Muscle of arm (tissue), 12 donors: ENCODE data around the gene NELFB. TPM values are rescaled to one million over a fixed set of nuclear protein-coding genes. Genes with fewer than 3 reads are reported as not detected.

Experiments used
- DNase-seq: peaks from one replicate; pipeline ENCODE4 v3.0.0-alpha.2; 2013
- polyA plus RNA-seq, 12 donors: library from polyadenylated mRNA; unstranded; fragments of 120-200 nt; gene quantifications; one replicate each; pipeline ENCODE4 v1.2.1, GENCODE V29; 2013; ENCODE audit not compliant: insufficient read length in 12 of 12

The NELFB gene
- polyA plus RNA-seq, 12 donors = 31.1 to 52.0 (median 39.2) TPM; not detected in 1

DNA sequence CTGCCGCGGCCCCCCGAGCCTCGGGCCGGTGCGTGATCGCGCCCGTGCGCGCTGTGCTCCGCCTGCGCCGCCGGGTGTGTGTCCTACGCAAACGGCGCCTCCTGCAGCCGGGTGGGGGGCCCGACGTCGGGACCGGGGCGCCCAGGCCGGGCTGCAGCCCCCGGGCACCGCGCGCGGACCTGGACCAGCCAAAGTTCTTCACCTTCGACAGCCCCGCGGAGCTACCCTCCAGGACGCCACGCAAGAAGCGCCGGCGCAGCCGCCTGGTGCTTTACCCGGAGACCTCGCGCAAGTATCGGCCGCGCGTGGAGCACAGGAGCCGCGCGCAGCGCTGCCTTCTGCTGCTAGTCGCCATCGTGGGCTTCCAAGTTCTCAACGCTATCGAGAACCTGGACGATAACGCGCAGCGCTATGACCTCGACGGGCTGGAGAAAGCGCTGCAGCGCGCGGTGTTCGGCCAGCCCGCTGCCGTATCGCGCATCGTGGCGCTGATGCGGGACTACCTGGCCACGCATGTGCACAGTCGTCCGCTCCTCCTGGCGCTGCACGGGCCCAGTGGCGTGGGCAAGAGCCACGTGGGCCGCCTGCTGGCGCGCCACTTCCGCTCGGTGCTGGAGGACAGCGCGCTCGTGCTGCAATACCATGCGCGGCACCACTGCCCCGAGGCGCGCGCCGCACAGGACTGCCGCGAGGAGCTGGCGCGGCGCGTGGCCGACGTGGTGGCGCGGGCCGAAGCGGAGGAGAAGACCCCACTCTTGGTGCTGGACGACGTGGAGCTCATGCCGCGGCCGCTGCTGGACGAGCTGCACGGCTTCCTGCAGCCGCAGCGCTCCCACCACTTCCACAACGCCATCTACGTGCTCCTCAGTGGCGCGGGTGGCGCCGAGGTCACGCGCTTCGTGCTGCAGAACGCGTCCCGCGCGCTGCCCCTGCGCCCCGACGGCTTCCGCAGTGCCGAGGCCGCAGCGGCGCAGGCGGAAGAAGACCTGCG, 23.9 kb downstream of the NELFB start:
- DNase-seq = no peak

DNA sequence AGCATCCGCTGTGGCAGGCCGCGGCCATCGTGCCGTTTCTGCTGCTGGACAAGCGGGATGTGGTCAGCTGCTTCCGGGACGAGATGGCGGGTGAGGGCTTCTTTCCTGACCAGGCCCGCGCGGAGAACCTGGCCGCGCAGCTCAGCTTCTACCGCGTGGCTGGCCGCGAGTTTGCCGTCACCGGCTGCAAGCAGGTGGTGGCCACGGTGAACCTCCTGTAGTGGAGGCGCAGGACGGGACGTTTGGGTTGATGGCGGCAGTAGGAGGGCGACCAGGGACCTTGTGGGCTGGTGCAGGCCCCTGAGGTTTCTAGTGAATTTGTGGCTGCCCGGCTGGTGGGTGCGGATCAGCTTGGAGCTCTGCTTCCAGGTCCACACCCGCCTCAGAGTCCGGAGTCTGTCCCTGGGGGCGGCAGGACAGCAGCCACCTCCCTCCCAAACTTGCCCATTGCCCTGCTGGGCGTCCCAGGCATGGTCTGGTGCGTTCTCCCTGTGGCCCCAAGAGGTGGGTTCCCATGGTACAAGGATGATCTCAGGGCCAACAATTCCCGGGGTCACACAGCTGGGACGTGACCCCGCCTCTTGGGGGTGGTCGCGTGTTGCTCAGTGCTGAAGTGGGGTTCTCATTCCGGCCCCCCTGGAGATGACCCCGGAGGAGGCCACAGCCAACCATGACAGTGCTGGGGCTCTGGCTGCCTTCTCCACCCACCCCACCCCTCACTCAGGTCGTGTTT, 24.8 kb downstream of the NELFB start:
- DNase-seq = no peak

DNA sequence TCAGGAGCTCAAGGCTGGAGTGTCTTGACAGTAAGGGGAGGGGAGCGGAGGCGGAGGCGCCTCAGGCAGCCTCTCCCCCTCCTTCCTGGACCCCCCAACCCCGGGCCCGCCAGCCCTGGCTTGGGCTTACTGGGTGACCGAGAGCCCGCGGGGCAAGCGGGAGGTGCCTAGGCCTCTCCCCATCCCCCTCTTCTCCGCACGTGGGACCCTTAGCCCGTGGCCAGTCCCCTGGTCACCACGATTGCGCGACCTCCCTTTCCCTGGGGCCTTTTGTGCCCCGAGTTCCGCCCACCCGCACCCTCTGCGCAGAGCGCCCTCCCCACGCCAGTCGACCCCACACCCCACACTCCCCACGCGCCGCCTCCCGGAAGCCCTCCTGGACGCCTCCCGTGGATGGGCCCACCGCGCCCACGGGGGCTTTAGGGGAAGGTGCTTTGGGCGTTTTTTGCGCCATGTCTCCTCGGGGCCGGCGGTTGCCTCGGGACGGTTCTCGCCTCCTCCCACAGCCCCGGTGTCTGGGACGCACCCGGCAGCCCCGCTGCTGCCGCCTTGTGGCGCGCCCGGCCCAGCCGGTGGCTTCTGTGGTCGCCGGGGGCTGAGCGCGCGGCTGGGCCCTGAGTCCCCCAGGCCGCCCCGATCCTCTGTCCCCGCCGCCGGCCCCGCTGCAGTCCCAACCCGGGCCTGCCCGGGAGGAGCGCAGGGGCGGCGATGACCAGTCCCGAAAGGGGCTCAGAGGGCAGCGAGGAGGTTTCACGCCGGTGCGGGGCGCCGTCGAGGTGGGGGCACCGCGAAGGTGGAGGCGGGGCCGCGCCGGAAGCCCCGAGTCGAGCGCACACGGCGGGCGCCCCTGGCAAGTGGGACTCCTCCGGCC, 25.6 kb downstream of the NELFB start:
- no peak for DNase-seq

DNA sequence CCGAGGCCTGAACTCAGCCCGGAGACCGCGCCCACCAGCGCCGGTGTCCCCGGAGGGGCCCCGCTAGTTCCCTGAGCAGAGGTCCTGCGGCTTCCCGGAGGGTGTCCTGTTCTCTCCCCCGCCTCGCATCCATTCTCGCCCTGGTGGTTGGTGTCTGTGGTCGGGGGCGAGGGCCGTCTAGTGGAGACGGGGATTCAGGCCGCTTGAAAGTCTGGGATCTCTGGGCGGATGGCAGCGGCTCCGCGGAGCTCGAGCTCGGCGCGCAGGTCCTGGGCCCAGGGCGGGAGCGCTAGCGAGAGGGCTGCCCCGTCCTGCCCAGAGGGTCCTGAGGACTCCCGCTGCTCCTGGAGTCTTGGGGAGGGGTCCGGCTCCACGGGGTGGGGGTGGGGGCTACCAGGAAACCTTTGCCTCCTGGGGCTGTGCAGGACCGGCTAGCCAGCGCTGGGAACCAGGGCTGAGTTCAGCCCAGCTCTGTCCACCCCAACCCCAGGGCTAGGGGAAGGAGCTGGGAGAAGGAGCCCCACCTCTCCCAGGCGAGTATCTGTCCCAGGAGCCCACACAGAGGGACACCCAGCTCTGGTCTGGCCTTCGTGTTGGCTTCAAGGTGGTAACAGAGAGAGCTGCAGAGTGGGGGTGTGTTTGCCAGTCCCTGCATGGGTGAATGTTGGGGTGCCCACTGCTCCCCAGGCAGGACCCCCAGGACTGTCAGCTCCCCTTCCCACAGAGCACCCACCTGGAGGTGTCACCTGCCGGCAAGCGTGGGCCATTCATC, 26.4 kb downstream of the NELFB start:
- DNase-seq = no peak

DNA sequence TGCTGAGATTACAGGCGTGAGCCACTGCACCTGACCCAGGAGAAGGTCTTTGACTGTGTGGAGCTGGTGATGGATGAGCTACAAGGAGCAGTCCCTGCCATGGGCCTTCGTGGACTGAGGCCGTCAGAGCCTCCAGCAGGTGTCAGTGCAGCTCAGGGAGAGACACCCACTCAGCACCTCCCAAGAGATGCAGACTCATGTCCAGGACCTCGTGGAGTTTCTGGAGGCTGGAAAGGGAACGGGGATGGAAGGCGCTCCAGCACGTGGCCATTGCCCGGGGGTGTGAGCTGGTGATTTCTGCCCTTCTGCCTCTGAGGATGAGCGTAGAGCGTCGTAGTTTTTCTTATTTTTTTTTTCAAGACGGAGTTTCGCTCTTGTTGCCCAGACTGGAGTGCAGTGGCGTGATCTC, 31.9 kb downstream of the NELFB start:
- no peak for DNase-seq

DNA sequence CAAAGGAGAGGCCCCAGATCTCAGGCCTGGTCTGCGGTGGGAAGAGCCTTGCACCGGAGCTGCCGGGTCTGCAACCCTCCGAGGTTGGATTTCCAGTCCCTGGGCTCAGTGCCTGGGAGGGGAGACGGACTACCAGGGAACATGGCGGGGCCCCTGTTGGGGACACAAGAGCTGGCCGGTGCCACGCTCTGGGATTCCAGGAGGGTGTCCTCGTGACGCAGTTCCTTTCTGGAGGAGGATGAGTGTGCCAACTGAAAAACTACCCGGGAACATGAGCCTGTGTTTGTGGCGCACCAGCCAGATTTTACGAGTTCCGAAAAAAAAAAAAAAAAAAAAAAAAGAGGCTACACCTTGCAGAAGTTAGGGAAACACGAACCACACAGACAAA, 38.0 kb downstream of the NELFB start:
- no peak for DNase-seq

DNA sequence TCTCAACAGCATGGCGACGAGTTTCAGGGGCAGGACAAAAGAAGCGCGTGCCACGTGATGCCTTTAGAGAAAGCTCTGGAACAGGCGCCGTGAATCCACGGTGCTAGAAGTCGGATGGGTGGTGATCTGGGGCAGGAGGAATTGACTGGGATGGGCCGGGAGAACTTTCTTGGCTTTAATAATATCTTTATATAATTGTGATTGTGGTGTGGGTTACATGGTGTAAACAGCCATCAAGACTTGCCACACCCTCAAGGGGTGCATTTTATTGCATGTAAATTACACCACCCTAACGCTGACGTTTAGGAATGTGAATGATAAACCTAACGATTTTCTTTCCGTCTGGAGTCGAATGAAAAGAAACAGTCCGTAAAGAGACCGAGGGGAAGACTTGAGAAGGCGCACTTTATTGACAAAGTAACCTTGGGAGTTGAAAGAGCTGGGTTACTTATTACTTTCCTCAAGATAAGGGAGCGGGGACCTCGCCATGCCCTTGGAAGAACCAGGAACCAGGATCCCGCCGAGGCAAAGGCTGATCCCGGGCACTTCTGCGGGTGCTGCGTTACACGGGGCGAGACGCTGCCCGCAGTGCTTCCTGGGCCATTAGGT, 38.5 kb downstream of the NELFB start:
- no peak for DNase-seq

DNA sequence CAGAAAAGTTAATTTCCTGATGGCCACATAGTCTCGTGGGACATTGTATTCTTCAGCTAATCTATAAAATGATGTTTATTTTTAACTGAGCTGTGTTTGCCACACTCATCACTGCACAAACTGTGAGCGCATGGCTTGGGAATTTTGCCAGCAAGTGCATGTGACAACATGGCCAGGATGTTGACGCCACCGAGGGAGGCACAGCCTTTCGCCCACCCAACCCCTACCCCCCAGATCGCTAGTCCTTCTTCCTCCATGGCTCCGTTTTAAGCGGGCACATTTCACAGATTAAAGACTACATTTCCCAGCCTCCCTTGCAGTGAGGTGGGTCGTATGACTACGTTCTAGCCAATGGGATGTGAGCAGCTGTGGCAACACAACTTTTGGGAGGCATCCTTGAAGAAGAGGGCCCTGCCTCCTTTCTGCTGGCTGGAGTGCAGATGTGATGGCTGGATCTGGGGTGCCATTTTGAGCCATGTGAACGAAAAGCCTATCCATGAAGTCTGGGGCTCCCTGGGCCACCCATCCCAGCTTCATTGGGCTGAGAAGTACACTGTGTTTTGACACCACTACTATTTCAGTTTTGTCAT, 39.1 kb downstream of the NELFB start:
- no peak for DNase-seq

DNA sequence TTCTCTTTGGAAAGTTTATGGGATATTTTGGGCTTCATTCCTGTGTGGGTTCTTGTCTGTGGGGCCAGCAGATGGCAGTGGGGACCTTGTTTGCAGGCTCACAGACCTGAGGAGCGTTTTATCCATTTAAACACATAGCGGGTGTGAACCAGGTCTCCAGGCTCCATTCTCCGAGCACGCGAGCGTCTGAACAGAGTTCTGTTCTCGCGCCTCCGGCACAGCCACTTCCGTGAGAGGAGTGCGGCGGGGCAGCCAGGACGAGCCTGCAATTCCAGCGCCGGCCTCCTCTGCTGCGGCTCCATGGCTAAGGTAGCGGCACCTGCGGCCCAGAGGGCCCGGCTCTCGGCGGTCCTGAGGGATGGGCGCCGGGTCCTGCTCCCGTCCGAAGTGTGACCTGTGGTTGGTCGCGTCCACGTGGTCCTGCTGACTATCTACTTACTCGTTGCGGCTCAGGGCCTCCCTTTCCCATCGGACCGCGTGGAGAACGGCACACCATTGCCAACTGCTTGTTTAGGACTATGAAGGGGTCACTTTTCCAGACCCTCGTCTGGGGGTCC, 39.6 kb downstream of the NELFB start:
- DNase-seq = no peak

DNA sequence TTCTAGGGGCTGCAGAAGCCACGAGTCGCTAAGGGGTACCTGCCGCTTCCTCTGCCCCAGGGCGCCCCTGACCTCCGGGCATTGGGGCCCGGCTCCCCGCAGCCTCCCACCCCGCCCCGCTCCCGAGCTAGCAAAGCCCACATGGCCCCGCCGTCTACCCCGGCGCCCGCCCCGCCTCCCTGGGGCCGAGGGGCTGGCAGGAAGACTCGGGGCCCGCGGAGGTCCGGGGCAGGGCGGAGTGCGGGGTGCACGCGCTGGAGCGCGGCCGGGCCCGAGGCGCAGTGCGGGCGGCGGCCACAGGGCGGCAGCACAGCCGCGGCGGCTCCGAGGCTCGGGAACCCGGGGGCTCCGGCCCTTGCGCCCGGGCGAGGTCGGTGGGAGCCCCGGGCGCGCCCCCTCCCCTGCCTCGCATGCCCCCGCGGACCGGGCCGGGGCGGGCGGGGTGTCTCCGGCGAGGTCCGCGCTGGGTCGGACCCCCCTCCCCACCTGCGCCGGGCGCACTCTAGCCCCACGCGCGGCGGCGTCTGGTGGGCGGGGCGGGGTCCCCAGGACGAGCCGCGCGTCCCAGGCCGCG, 40.2 kb downstream of the NELFB start:
- no peak for DNase-seq

DNA sequence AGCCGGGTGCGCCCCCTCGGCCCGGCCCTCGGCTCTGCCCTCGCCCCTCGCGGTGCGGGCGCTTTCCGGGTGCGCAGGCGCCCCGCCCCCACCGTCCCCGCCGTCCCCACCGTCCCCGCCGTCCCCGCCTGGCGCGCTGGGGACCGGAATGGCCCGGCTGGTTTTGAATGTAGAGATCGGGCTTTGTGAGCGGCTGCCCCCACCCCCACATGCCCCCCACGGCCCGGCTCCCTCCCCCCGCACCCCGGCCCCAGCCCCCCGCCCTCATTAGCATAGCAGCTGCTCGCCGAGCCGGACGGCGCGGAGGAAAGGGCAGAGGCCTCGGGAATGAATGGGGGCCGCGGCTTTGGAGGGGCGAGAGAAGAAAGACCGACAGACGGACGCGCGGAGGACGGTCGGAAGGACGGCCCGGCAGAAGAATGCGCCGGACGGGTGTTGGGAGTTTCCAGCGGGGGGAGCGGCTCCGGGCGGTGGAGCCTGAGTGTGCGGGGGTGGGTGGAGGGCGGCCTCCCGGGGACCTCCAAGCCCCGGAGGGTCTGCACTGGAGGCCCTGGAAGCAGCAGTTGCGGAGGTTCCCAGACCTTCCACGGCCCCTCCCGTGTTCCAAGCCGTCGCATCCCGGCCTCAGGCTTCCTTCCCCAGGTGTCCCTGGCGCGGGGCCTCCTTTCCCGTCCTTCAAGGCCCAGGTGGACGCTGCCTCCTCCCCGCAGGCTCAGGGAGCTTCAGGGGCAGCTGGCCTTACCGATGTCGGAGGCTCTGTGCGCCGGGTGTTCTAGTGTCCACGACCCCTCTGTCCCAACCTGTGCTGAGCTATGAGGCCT, 40.9 kb downstream of the NELFB start:
- no peak for DNase-seq

DNA sequence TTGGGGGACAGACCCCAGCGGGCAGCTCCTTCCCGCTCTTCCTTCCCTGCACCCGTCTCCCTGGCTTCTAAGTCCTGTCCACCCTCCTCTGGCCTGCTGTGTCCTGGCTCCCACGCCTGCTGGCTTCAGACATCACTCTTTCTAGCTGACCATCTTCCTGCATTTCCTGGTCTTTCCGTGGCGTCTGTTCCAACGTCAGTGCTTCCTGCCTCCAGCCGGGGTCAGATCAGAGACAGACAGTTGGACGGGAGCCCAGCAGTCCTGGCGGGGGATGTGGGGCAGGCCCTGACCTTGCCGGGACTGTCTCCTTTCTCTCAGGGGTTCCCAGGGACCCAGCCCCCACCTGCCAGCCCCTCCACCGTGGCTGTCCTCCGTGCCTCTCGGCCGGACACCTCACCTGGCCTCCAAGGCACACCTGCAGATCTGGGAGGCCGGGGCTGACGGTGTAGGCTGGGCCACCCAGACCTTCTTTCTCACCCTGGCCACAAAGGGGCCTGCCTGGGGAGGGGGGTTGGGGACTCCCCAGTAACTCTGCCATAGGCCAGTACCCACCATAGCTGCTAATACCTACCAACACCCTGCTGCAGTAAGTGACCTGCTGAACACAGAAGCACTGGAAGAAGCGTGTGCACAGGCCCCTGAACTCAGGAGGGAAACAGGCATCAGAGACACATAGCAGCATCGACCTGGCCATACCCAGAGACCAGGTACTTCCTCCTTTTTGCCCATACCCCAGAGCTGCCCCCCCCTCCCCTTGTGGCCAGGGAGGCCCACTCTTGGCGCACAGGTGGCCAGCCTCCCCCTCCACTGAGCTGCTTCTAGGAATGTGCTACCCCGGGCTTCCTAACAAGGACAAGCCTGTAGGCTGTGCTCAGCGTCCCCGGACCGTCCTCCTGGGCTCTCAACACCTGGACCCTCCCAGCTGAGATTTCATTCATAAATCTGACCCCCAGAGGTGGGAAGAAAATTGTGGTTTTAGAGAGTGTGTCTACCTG, 41.8 kb downstream of the NELFB start:
- DNase-seq = no peak

DNA sequence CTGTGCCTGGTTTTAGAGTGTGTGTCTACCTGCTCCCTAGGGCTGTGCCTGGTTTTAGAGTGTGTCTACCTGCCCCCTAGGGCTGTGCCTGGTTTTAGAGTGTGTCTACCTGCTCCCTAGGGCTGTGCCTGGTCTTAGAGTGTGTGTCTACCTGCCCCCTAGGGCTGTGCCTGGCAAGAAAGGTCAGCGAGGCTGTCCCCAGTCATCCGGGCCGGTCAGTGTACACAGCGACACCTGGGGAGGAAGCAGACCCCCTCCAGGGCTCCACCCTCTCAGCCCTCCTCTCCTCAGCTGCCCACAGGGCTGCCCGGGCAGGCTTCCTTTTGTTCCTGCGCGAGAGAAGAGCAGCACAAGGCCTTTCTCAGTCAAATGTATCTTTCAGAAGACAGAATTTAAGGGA, 42.8 kb downstream of the NELFB start:
- no peak for DNase-seq

DNA sequence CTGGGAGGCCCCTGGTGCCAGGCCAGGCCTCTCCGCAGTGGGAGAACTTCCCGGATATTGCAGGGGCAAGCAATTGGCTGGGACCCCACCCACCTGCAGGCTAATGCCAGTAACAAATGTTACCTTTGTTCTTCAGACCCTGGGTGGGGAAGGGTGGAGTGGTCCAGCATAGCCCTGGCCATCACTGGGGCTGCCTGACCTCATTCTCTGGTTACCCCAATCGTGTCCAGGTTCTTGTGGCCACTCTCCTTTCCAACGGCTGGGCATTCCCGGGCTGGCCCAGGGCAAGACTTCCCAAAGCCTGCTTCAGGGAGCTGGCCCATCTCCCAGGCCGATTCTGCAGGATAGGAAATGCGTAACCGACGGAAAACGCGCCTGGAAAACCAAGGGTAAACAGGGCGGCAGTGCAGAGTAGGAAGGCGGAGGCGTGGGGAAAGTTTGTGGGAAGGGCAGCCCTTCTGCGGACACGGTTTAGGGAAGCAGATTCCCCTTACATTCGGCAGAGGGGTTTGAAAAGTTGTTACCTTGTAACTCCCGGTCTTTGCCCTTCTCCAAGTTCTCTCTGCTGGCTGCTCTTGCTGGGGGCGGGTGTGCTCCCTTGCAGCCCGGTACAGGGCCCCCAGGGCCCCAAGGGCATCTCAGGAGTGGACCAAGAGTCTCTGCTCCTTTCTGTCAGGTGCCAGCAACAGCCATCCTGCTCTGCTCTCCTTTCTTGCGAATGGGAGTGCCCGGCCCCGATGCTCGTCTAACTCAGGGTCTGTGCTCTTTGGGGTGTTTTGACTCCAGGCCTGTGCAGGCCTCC, 43.5 kb downstream of the NELFB start:
- no peak for DNase-seq

DNA sequence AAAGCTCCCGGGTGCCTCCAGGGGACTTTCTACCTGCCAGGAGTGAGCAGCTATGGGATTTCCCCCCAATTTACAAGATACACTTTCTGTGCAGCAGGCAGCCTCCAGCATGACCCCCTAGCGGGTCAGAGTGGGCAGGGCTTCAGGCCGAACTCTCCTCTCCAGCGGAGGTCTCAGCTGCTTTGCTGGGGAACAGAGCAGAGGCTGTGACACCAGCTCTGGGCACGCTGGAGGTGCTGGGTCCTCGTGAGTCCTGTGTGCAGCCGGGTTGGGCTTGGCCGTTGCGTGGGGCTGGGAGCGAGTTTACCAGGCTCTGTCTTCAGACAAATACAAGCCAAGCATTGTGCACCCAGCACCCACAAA, 44.1 kb downstream of the NELFB start:
- no peak for DNase-seq

DNA sequence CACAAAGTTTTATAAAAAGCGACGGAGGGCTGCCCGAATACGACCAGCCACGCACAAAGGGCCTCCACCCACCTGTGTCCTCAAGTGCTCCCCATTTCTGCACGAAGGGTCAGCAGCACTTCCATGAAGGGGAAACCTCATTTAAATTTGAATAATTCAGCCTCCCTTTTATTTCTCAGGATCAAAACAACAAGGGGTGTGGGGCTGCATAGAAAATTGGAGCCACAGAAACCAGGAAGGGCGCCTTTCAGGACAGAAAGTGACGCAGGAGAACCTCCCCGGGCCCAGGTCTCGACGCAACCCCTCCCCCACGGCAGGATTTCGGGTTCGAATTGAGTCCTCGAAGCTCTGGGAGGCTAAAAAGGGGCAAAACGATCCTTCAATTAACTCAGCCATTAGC, 44.8 kb downstream of the NELFB start:
- no peak for DNase-seq
